ENCODE data around the gene BLNK.
"Not testable (repeated sequence)": the region's sequence is repeated elsewhere in the genome, so short reads cannot be mapped to it uniquely, and the experiment has no call there.

Gene BLNK

GRCh38 chr10:96271016-96271815 lies at the start of gene BLNK:
Gene BLNK, minus strand, starts transcription at chr10:96271569. Its CDS starts 171 bp downstream, at chr10:96271398.
- DNase-seq: no peak

- DNase-seq: no peak
These were observed 48.5 kb upstream of the BLNK start for GRCh38 chr10:96319754-96320474.

- DNase-seq: no peak
These were observed 45.9 kb upstream of the BLNK start for GRCh38 chr10:96317067-96317833.

- no peak for DNase-seq
These were observed 42.0 kb upstream of the BLNK start for GRCh38 chr10:96313344-96313743.

GRCh38 chr10:96311180-96311715 lies 39.9 kb upstream of the BLNK start:
- DNase-seq: no peak

- no peak for DNase-seq
These were observed 38.9 kb upstream of the BLNK start for GRCh38 chr10:96310321-96310669.

- DNase-seq: no peak
These were observed 38.4 kb upstream of the BLNK start for GRCh38 chr10:96309628-96310320.

GRCh38 chr10:96308854-96309253 lies 37.5 kb upstream of the BLNK start:
- not testable (repeated sequence) for DNase-seq

- DNase-seq: peak; percentile 76
These were observed 35.1 kb upstream of the BLNK start for GRCh38 chr10:96306516-96306915.

GRCh38 chr10:96305019-96305418 lies 33.6 kb upstream of the BLNK start:
- DNase-seq: no peak

GRCh38 chr10:96304230-96304629 lies 32.9 kb upstream of the BLNK start, which contains the start of gene DNTT:
Gene DNTT, plus strand, starts transcription at chr10:96304434. Its CDS starts 64 bp downstream, at chr10:96304498.
- no peak for DNase-seq

GRCh38 chr10:96301616-96302015 lies 30.2 kb upstream of the BLNK start:
- DNase-seq: no peak

GRCh38 chr10:96299383-96299782 lies 28.0 kb upstream of the BLNK start:
- DNase-seq: no peak

GRCh38 chr10:96298362-96298761 lies 27.0 kb upstream of the BLNK start:
- no peak for DNase-seq

GRCh38 chr10:96297486-96297885 lies 26.1 kb upstream of the BLNK start:
- DNase-seq: no peak

- DNase-seq: no peak
These were observed 24.1 kb upstream of the BLNK start for GRCh38 chr10:96295475-96295874.

GRCh38 chr10:96292971-96293920 lies 21.9 kb upstream of the BLNK start:
- DNase-seq: no peak

- DNase-seq: no peak
These were observed 19.2 kb upstream of the BLNK start for GRCh38 chr10:96290368-96291133.

- DNase-seq: no peak
These were observed 18.0 kb upstream of the BLNK start for GRCh38 chr10:96289218-96289910.

GRCh38 chr10:96288151-96288621 lies 16.8 kb upstream of the BLNK start:
- DNase-seq: no peak

Measured in NCI-H1092 (cell line).